ENCODE measurements around the gene APOE.
"Not testable (repeated sequence)": the region's sequence is repeated elsewhere in the genome, so short reads cannot be mapped to it uniquely, and the experiment has no call there.

The APOE gene

GRCh38 chr19:44905437-44906160 is at the start of gene APOE:
APOE (plus strand) TSS chr19:44905796; CDS start chr19:44906625, 829 bp downstream.
- no peak for DNase-seq (ENCODE audit: extremely low read depth in 1 of 2, low read depth in 1 of 2)

- DNase-seq (ENCODE audit: extremely low read depth in 1 of 2, low read depth in 1 of 2) = no peak
Measured at GRCh38 chr19:44856421-44857083, 49.0 kb upstream of the APOE start.

GRCh38 chr19:44857837-44858236 is 47.8 kb upstream of the APOE start:
- DNase-seq (ENCODE audit: extremely low read depth in 1 of 2, low read depth in 1 of 2) = no peak

- not testable (repeated sequence) for DNase-seq (ENCODE audit: extremely low read depth in 1 of 2, low read depth in 1 of 2)
Measured at GRCh38 chr19:44861576-44861975, 44.0 kb upstream of the APOE start.

GRCh38 chr19:44863990-44864389 is 41.6 kb upstream of the APOE start:
- no peak for DNase-seq (ENCODE audit: extremely low read depth in 1 of 2, low read depth in 1 of 2)

GRCh38 chr19:44865196-44865767 is 40.3 kb upstream of the APOE start:
- no peak for DNase-seq (ENCODE audit: extremely low read depth in 1 of 2, low read depth in 1 of 2)

- DNase-seq (ENCODE audit: extremely low read depth in 1 of 2, low read depth in 1 of 2) = no peak
Measured at GRCh38 chr19:44866664-44867063, 38.9 kb upstream of the APOE start.

GRCh38 chr19:44867578-44867977 is 38.0 kb upstream of the APOE start:
- DNase-seq (ENCODE audit: extremely low read depth in 1 of 2, low read depth in 1 of 2) = no peak

GRCh38 chr19:44869733-44870470 is 35.7 kb upstream of the APOE start:
- no peak for DNase-seq (ENCODE audit: extremely low read depth in 1 of 2, low read depth in 1 of 2)

- no peak for DNase-seq (ENCODE audit: extremely low read depth in 1 of 2, low read depth in 1 of 2)
Measured at GRCh38 chr19:44871809-44872208, 33.8 kb upstream of the APOE start.

- no peak for DNase-seq (ENCODE audit: extremely low read depth in 1 of 2, low read depth in 1 of 2)
Measured at GRCh38 chr19:44872661-44873060, 32.9 kb upstream of the APOE start.

GRCh38 chr19:44874317-44874716 is 31.3 kb upstream of the APOE start:
- DNase-seq (ENCODE audit: extremely low read depth in 1 of 2, low read depth in 1 of 2) = no peak

- DNase-seq (ENCODE audit: extremely low read depth in 1 of 2, low read depth in 1 of 2) = no peak
Measured at GRCh38 chr19:44875666-44876451, 29.7 kb upstream of the APOE start.

- DNase-seq (ENCODE audit: extremely low read depth in 1 of 2, low read depth in 1 of 2) = no peak
Measured at GRCh38 chr19:44876930-44877535, 28.6 kb upstream of the APOE start.

GRCh38 chr19:44878120-44878865 is 27.3 kb upstream of the APOE start:
- DNase-seq (ENCODE audit: extremely low read depth in 1 of 2, low read depth in 1 of 2) = no peak

GRCh38 chr19:44879309-44880065 is 26.1 kb upstream of the APOE start:
- no peak for DNase-seq (ENCODE audit: extremely low read depth in 1 of 2, low read depth in 1 of 2)

GRCh38 chr19:44882063-44882462 is 23.5 kb upstream of the APOE start:
- DNase-seq (ENCODE audit: extremely low read depth in 1 of 2, low read depth in 1 of 2) = no peak

- DNase-seq (ENCODE audit: extremely low read depth in 1 of 2, low read depth in 1 of 2) = not testable (repeated sequence)
Measured at GRCh38 chr19:44882619-44883397, 22.8 kb upstream of the APOE start.
